Osteoblast (primary cell): Measurements from ENCODE around the gene FARS2. TPM values are rescaled to one million over a fixed set of nuclear protein-coding genes. Genes with fewer than 3 reads are reported as not detected.

ENCODE experiments used
- DNase-seq: peaks from one replicate; pipeline ENCODE4 v3.0.0; 2011; ENCODE audit warnings: low spot score, mixed read lengths; ENCODE audit not compliant: insufficient read length; ENCODE audit errors: missing footprints
- H2AFZ ChIP-seq: 2 replicates; pipeline ENCODE4 v1.6.0; 2011; ENCODE audit warnings: mild to moderate bottlenecking, low read length
- H3K27ac ChIP-seq: 2 replicates; pipeline ENCODE4 v1.5.1; 2011; ENCODE audit warnings: mild to moderate bottlenecking, low read depth, low read length, moderate library complexity
- H3K27me3 ChIP-seq: 2 replicates; pipeline ENCODE4 v1.6.0; 2012; ENCODE audit warnings: mild to moderate bottlenecking, control low read depth, inconsistent platforms, low read length, moderate library complexity; ENCODE audit not compliant: insufficient read depth
- H3K36me3 ChIP-seq: 2 replicates; pipeline ENCODE4 v1.5.1; 2011; ENCODE audit warnings: mild to moderate bottlenecking, low read length, control low read depth, moderate library complexity; ENCODE audit not compliant: insufficient read depth
- H3K4me1 ChIP-seq: 2 replicates; pipeline ENCODE4 v1.5.1; 2011; ENCODE audit warnings: mild to moderate bottlenecking, low read length, control low read depth, moderate library complexity; ENCODE audit not compliant: insufficient read depth
- H3K4me2 ChIP-seq: 2 replicates; pipeline ENCODE4 v1.6.0; 2011; ENCODE audit warnings: mild to moderate bottlenecking, low read length; ENCODE audit not compliant: insufficient read depth
- H3K4me3 ChIP-seq: fragments of 200-600 bp; sonication (generic); 3 replicates; pipeline ENCODE4 v1.5.1; 2012; ENCODE audit warnings: mild to moderate bottlenecking, low read length, inconsistent platforms; ENCODE audit not compliant: insufficient read depth
- H3K79me2 ChIP-seq: 2 replicates; pipeline ENCODE4 v1.6.0; 2012; ENCODE audit warnings: mild to moderate bottlenecking, low read length, control low read depth, inconsistent platforms; ENCODE audit not compliant: insufficient read depth
- H3K9me3 ChIP-seq: 2 replicates; pipeline ENCODE4 v1.5.1; 2011; ENCODE audit warnings: low read depth, low read length, control low read depth
- H4K20me1 ChIP-seq: 2 replicates; pipeline ENCODE4 v1.6.0; 2012; ENCODE audit warnings: mild to moderate bottlenecking, low read length, control low read depth; ENCODE audit not compliant: insufficient read depth
- CTCF ChIP-seq: IDR thresholded peaks from 2 replicates; pipeline ENCODE4 v1.5.1; 2011; ENCODE audit warnings: mild to moderate bottlenecking, low read depth, low read length, moderate library complexity; ENCODE audit errors: extremely low read depth
- total RNA-seq: library from RNA; depleted of rRNA; stranded (reverse); fragments of >200 nt; gene quantifications from 2 replicates; pipeline ENCODE4 v1.2.3, GENCODE V29; 2012

Gene FARS2
- total RNA-seq, 1 donor: 29.7 TPM

- Histone ChIP-seq H3K4me3 (no peak overlapping the region), H3K27me3 (no peaks in the 10 kb centered on the region), H3K27ac (no peak overlapping the region), H2AFZ (no peak overlapping the region), H3K79me2 (peaks cover 2% of the 10 kb centered on the region), H4K20me1 (peaks cover 15% of the 10 kb centered on the region), H3K4me2 (no peak overlapping the region), H3K9me3 (no peaks in the 10 kb centered on the region), H3K36me3 (no peaks in the 10 kb centered on the region), H3K4me1 (no peaks in the 10 kb centered on the region)
- TF ChIP-seq CTCF: no peak
- DNase-seq: no peak
These were observed 122.5 kb downstream of the FARS2 start for GRCh38 chr6:5383856-5384255.

GRCh38 chr6:5384276-5384675, 123.0 kb downstream of the FARS2 start:
- no peak for TF ChIP-seq CTCF
- Histone ChIP-seq H2AFZ (no peak overlapping the region), H3K4me1 (no peaks in the 10 kb centered on the region), H4K20me1 (peaks cover 12% of the 10 kb centered on the region), H3K79me2 (peaks cover 2% of the 10 kb centered on the region), H3K36me3 (no peaks in the 10 kb centered on the region), H3K27ac (no peak overlapping the region), H3K4me3 (no peak overlapping the region), H3K4me2 (no peak overlapping the region), H3K9me3 (no peaks in the 10 kb centered on the region), H3K27me3 (no peaks in the 10 kb centered on the region)
- no peak for DNase-seq

- no peaks in the 10 kb centered on the region for H3K9me3 ChIP-seq
- no peaks in the 10 kb centered on the region for H3K4me1 ChIP-seq
- TF ChIP-seq CTCF: no peak
- H3K4me3 ChIP-seq: no peak overlapping the region
- no peaks in the 10 kb centered on the region for H3K27me3 ChIP-seq
- H3K4me2 ChIP-seq: no peak overlapping the region
- no peak overlapping the region for H2AFZ ChIP-seq
- peaks cover 3% of the 10 kb centered on the region for H3K79me2 ChIP-seq
- no peaks in the 10 kb centered on the region for H3K36me3 ChIP-seq
- no peak for DNase-seq
- H3K27ac ChIP-seq: no peak overlapping the region
- peaks cover 20% of the 10 kb centered on the region for H4K20me1 ChIP-seq
These were observed 127.0 kb downstream of the FARS2 start for GRCh38 chr6:5388326-5388725.

GRCh38 chr6:5389086-5389745, 127.9 kb downstream of the FARS2 start:
- no peak overlapping the region for H3K4me2 ChIP-seq
- peaks cover 3% of the 10 kb centered on the region for H3K79me2 ChIP-seq
- H3K36me3 ChIP-seq: no peaks in the 10 kb centered on the region
- H3K4me3 ChIP-seq: no peak overlapping the region
- H3K9me3 ChIP-seq: no peaks in the 10 kb centered on the region
- no peak for DNase-seq
- H3K27me3 ChIP-seq: no peaks in the 10 kb centered on the region
- H3K4me1 ChIP-seq: no peaks in the 10 kb centered on the region
- H3K27ac ChIP-seq: no peak overlapping the region
- TF ChIP-seq CTCF: no peak
- peaks cover 23% of the 10 kb centered on the region for H4K20me1 ChIP-seq
- no peak overlapping the region for H2AFZ ChIP-seq
